HUES6 (cell line): ENCODE results near the gene NXPH1.

Experiments
- H3K27ac ChIP-seq: 2 replicates; pipeline ENCODE4 v1.7.0; 2013; ENCODE audit warnings: low read depth, mild to moderate bottlenecking, low read length, inconsistent platforms
- H3K27me3 ChIP-seq: 2 replicates; pipeline ENCODE4 v1.6.1; 2013; ENCODE audit warnings: low read length; ENCODE audit not compliant: control insufficient read depth, insufficient read depth
- H3K36me3 ChIP-seq: 2 replicates; pipeline ENCODE4 v1.6.1; 2013; ENCODE audit warnings: low read length; ENCODE audit not compliant: control insufficient read depth, insufficient read depth
- H3K4me1 ChIP-seq: 2 replicates; pipeline ENCODE4 v1.6.1; 2013; ENCODE audit warnings: low read length; ENCODE audit not compliant: control insufficient read depth, insufficient read depth
- H3K4me3 ChIP-seq: 2 replicates; pipeline ENCODE4 v1.5.1; 2013; ENCODE audit warnings: low read depth, low read length
- H3K9ac ChIP-seq: one replicate; pipeline ENCODE4 v1.6.1; 2013; ENCODE audit warnings: mild to moderate bottlenecking, low read length
- H3K9me3 ChIP-seq: 2 replicates; pipeline ENCODE4 v1.6.1; 2013; ENCODE audit warnings: low read depth, low read length; ENCODE audit not compliant: control insufficient read depth, insufficient read depth

The NXPH1 gene

GRCh38 chr7:8629504-8629903 lies 196.1 kb downstream of the NXPH1 start:
- Histone ChIP-seq H3K9ac (no peak overlapping the region), H3K27me3 (no peaks in the 10 kb centered on the region), H3K27ac (no peak overlapping the region), H3K4me3 (no peak overlapping the region), H3K4me1 (peaks cover 4% of the 10 kb centered on the region; the same call in 1 of the 2 replicates), H3K36me3 (no peaks in the 10 kb centered on the region), H3K9me3 (no peaks in the 10 kb centered on the region)

- Histone ChIP-seq H3K4me3 (no peak overlapping the region), H3K27me3 (no peaks in the 10 kb centered on the region), H3K4me1 (peaks cover 2% of the 10 kb centered on the region; the same call in 1 of the 2 replicates), H3K27ac (no peak overlapping the region), H3K9me3 (no peaks in the 10 kb centered on the region), H3K9ac (no peak overlapping the region), H3K36me3 (no peaks in the 10 kb centered on the region)
Observed at GRCh38 chr7:8637322-8637721, 203.9 kb downstream of the NXPH1 start.

- Histone ChIP-seq H3K9ac (no peak overlapping the region), H3K9me3 (no peaks in the 10 kb centered on the region), H3K36me3 (no peaks in the 10 kb centered on the region), H3K4me3 (no peak overlapping the region), H3K4me1 (peaks cover 2% of the 10 kb centered on the region; the same call in 1 of the 2 replicates), H3K27ac (no peak overlapping the region), H3K27me3 (no peaks in the 10 kb centered on the region)
Observed at GRCh38 chr7:8638076-8638475, 204.7 kb downstream of the NXPH1 start.

- Histone ChIP-seq H3K4me3 (no peak overlapping the region), H3K9ac (no peak overlapping the region), H3K9me3 (no peaks in the 10 kb centered on the region), H3K36me3 (no peaks in the 10 kb centered on the region), H3K27ac (no peak overlapping the region), H3K4me1 (peaks cover 2% of the 10 kb centered on the region; the same call in 1 of the 2 replicates), H3K27me3 (no peaks in the 10 kb centered on the region)
Observed at GRCh38 chr7:8639668-8640067, 206.3 kb downstream of the NXPH1 start.

- Histone ChIP-seq H3K4me3 (no peak overlapping the region), H3K36me3 (no peaks in the 10 kb centered on the region), H3K9me3 (no peaks in the 10 kb centered on the region), H3K4me1 (peaks cover 2% of the 10 kb centered on the region; the same call in 1 of the 2 replicates), H3K27ac (no peak overlapping the region), H3K9ac (no peak overlapping the region), H3K27me3 (no peaks in the 10 kb centered on the region)
Observed at GRCh38 chr7:8640671-8641070, 207.3 kb downstream of the NXPH1 start.

- no peak overlapping the region for H3K9ac ChIP-seq
- H3K9me3 ChIP-seq, result 0 out of 2 replicates have a peak, but pooled peaks cover 3% of the 10 kb centered on the region
- no peak overlapping the region for H3K4me3 ChIP-seq
- no peaks in the 10 kb centered on the region for H3K27me3 ChIP-seq
- no peak overlapping the region for H3K27ac ChIP-seq
- H3K4me1 ChIP-seq, result no peaks in the 10 kb centered on the region
- no peaks in the 10 kb centered on the region for H3K36me3 ChIP-seq
Observed at GRCh38 chr7:8668627-8669500, 235.5 kb downstream of the NXPH1 start.

- Histone ChIP-seq H3K4me1 (no peaks in the 10 kb centered on the region), H3K36me3 (no peaks in the 10 kb centered on the region), H3K4me3 (no peak overlapping the region), H3K27me3 (no peaks in the 10 kb centered on the region), H3K9ac (no peak overlapping the region), H3K9me3 (0 out of 2 replicates have a peak, but pooled peaks cover 3% of the 10 kb centered on the region), H3K27ac (no peak overlapping the region)
Observed at GRCh38 chr7:8669501-8669851, 236.1 kb downstream of the NXPH1 start.

GRCh38 chr7:8684426-8684825 lies 251.0 kb downstream of the NXPH1 start:
- Histone ChIP-seq H3K4me3 (no peak overlapping the region), H3K27ac (no peak overlapping the region), H3K36me3 (no peaks in the 10 kb centered on the region), H3K9ac (no peak overlapping the region), H3K4me1 (no peaks in the 10 kb centered on the region), H3K9me3 (no peaks in the 10 kb centered on the region), H3K27me3 (no peaks in the 10 kb centered on the region)

- no peak overlapping the region for H3K4me3 ChIP-seq
- H3K36me3 ChIP-seq, result no peaks in the 10 kb centered on the region
- no peak overlapping the region for H3K27ac ChIP-seq
- no peaks in the 10 kb centered on the region for H3K9me3 ChIP-seq
- H3K9ac ChIP-seq, result no peak overlapping the region
- H3K27me3 ChIP-seq, result no peaks in the 10 kb centered on the region
- no peaks in the 10 kb centered on the region for H3K4me1 ChIP-seq
Observed at GRCh38 chr7:8699875-8700624, 266.6 kb downstream of the NXPH1 start.

GRCh38 chr7:8702807-8703206 lies 269.4 kb downstream of the NXPH1 start:
- Histone ChIP-seq H3K4me3 (no peak overlapping the region), H3K36me3 (no peaks in the 10 kb centered on the region), H3K9ac (no peak overlapping the region), H3K9me3 (no peaks in the 10 kb centered on the region), H3K27me3 (no peaks in the 10 kb centered on the region), H3K27ac (no peak overlapping the region), H3K4me1 (no peaks in the 10 kb centered on the region)

GRCh38 chr7:8710124-8710523 lies 276.7 kb downstream of the NXPH1 start:
- Histone ChIP-seq H3K9me3 (no peaks in the 10 kb centered on the region), H3K4me3 (no peak overlapping the region), H3K36me3 (no peaks in the 10 kb centered on the region), H3K4me1 (no peaks in the 10 kb centered on the region), H3K27me3 (no peaks in the 10 kb centered on the region), H3K27ac (no peak overlapping the region), H3K9ac (no peak overlapping the region)
